Posterior vena cava (tissue), 2 donors: ENCODE results near the gene NRXN3. TPM values are rescaled to one million over a fixed set of nuclear protein-coding genes. Genes with fewer than 3 reads are reported as not detected.

Experiments used
- DNase-seq: peaks from one replicate; pipeline ENCODE4 v3.0.0-alpha.2; 2020; ENCODE audit warnings: low spot score
- intact Hi-C, 2 donors: fragments of 100-400 bp; cut with DNase I; formaldehyde crosslinking; loops; one replicate each; pipeline versions ENCODE4 v1.14.1 to v1.14.2; 2022 to 2023
- total RNA-seq, 2 donors: library from RNA; stranded (reverse); fragmentation: NEBNext Ultra II Directional; extraction: Animal tissue kit (Norgen Biotek cat#: 25700); gene quantifications; one replicate each; pipeline ENCODE4 v1.2.1, GENCODE V29; 2021
- donor health status: DM: yes; HTN: yes; CAD: no.
- donor health status: DM: yes; HTN: yes; CAD: no.

Gene NRXN3
- total RNA-seq, 2 donors from 2014 or later: 11.8 to 14.3 TPM

DNA sequence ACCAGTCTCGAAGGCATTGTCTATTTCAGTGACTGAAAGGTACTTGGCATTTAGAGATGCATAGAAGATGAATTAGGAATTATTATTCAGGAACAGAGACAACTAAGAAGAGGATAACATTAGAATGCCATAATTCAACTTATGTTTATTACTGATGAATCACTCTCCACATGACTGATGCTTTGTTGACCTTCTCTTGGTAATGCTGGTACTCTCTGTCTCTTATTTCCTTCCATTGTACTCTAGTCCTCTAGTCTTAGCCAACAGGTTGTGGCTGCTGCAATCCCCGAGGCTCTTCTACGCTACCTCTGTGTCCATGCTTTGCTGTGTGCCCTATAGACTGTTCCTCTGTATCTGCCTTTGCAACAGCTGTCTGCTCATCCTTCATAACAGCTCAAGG lies 652.9 kb downstream of the NRXN3 start:
- intact Hi-C loops: no loop called here
- no peak for DNase-seq

DNA sequence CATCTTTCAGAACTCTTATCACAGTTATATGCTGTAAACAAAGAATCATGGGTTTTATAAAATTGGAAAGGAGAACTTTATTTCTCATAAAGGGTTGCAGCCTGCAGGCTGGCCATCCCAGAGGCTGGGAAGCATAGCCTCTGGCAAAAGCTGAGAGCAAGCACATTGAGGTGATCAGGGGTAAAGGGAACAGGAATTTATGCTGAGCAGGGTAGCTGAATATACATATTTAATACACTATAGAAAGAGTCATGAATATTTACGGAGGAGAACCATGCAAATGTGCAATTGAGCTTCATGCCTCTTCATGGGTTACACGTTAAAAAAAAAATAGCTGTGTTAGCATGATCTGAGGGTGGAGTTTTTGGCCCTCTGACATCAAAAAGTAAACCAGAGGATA lies 653.3 kb downstream of the NRXN3 start:
- intact Hi-C loops: no loop called here
- DNase-seq: no peak

DNA sequence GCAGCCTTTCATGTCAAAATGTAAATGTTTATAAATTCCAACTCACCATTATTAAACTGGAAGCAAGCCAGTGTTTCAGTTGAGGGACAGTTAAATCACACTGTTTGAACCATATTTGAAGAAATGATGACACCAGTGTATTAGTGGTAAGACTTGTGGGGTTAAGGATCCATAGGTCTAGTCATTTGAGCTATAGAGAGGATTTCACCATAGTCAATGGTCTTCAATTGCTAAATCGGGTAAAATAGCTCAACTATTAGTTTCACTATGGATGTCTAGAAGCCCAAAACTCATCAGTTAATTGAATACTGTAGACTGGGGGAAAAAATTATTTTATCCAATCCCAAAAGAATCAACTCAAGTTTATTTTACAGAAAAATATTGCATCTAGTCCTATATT lies 659.1 kb downstream of the NRXN3 start:
- intact Hi-C loops: no loop called here

DNA sequence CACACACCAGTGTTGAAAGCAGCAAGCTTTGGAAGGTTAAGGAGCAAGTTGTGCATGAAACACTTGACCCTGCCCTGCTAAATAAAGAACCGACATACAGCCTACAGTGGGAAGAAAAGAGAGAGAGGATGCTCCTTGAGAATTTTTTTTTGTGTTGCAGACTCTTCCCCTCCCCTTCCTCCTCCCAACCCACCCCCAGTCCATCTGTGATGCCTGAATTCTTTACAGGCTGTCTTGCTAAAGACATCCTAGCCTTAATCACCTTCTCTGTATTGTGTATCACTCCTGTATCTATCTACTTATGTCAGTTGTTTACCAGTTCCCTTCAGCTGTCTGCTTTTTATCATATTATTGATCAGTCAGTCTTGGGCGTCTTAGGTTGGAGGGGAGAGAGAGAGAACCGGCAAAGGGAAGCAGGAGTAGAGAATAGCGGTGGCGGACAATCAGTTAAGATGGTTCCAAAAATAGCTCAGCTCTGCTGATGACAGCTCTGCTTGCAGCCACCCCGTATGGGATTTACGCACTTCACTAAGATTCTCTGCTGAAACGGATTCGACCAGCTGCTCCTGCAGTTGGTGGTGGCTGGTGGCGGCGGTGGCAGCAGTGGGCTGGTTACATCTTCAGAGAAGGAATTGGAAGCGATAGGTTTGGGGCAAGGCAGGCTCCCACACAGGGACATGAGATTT lies 664.7 kb downstream of the NRXN3 start:
- DNase-seq: no peak
- intact Hi-C loops: no loop called here

More for the DNA sequence above, 659.1 kb downstream of the NRXN3 start:
- DNase-seq: no peak

DNA sequence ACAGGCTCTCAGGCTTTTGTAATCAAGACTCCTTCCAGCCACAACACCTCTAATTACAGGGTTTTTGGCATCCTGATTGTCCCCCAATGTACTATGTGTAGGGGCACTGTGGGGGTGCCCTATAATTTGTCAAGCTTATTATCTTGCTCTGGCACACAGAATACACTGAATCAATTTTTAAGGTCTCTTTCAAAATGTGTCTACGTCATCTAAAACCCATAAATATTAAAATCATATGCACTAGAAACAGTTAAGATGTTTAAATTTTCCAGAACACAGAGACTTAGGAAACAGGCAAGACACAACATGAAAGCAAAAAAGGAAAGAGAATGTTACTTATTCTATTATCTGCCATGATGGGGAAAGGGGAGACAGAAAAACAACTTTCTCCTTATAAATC lies 665.7 kb downstream of the NRXN3 start:
- no peak for DNase-seq

DNA sequence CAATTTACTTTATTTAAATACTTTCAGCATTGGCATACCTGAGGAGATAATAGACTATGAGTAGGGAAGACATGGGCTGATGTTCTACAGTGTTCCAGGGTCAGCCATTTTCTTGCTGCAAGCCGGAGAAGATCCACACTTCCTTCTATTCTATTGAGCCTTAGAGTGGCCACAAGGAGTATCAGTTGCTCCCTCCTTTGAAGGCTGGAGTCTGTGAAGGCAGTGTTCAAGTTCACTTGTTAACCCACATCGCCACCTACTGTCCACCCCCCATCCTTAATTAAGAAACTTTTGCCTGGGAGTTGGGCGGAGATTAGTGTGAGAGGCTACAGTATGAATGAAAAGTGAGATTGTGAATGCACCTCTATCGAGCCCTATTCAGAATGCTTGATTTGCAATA lies 666.6 kb downstream of the NRXN3 start:
- DNase-seq: no peak
- intact Hi-C loops: no loop called here

More for the DNA sequence above, 665.7 kb downstream of the NRXN3 start:
- intact Hi-C loops: no loop called here

DNA sequence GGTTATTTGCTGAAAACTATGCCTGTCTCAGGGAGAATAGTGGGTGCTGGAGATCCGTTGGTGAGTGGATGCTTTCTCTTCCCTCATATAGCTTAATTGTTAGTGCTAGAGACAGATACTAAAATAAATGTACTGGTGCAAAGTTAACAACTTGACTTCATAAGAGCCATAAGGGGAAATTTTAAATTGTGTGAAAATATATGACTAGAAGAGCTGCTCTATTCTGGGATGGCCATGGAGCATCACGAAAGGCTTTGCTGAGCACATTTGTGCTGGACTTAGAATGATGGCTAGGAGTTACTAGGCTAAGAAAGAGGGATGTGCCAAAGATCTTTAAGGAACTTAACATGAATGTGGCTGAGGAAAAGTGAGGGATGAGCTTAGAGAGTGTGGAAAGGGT lies 668.8 kb downstream of the NRXN3 start:
- no peak for DNase-seq
- intact Hi-C loops: no loop called here

DNA sequence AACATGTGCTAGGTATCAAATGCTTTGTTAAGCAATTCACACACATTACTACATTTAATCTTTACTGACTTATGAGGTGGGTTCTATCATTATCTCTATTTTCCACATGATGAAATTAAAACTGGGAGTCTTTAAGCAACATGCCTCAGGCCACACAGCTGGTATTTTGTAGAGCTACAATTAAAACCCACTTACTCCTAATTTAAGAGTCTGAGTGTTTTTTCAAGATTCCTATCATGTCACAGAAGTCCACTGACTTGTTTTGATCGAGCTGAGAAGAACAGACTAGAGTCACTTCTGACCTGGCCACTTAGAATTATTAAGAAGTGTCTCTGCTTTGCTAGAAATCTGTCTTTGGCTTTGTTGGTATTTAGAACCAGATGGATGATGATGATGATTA lies 670.7 kb downstream of the NRXN3 start:
- no peak for DNase-seq
- intact Hi-C loops: no loop called here

DNA sequence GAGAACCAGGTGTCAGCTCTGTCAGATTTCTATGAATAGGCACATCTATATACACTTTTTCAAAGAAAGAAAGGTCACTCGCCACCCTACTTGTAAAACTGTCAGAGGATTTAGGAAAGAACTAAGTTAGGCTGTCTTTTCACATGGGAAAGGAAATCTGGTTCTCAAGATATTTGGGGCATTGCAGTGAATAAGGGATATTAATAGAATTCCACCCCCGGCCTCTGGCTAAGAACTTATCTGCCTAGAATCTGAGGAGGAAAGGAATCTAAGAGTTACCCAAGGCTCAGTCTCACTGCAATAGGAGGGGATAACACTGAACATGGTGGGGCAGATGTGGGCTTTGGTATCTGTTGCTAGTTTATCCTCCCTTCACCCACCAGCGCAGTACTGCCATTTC lies 677.6 kb downstream of the NRXN3 start:
- intact Hi-C loops: no loop called here
- no peak for DNase-seq

DNA sequence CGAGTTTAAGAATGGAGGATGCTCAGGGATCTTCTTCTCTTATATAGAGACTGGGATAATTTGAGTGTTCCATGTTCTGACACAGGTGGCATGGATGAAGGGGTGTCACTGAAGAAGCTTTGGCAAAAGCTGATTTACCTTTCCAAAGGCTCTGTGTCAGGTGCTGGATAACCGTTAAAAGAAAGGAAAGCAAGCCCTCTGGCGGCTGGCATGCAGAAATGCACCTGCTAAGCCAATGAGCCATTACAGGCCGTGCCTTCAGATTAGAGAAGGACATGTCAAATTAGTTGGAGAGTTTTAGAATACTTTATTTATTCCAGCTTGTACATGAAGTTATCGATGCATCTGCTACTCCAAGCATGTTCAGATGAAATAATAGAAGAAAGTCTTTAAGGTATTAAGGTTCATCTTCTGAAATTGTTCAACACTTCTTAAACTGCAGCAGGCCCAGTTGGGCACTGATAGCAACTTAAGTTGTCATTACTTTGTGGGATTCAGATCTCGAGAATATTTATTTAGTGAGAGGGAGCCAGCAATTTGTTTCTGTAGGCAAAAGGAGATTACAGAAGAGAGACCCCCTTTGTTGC lies 678.2 kb downstream of the NRXN3 start:
- DNase-seq: no peak
- intact Hi-C loops: no loop called here

DNA sequence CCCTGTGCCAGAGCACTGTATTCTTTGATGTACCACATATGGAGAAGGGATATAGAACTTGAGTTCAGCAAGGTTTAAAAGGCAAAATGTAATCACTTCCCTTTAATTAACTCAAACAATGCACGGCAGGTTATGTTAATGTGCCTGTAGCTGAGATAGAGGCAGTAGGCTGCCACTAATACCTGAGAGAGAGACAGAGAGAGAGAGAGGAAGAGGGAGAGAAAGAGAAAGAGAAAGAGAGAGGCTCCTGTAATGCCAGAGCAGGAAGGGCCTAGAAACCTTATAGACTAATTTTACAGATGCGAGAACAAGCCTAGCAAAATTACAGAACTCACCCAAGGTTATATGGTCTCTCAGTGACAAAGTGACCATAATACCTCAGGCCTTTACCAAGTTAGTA lies 679.8 kb downstream of the NRXN3 start:
- intact Hi-C loops: no loop called here
- DNase-seq: no peak

DNA sequence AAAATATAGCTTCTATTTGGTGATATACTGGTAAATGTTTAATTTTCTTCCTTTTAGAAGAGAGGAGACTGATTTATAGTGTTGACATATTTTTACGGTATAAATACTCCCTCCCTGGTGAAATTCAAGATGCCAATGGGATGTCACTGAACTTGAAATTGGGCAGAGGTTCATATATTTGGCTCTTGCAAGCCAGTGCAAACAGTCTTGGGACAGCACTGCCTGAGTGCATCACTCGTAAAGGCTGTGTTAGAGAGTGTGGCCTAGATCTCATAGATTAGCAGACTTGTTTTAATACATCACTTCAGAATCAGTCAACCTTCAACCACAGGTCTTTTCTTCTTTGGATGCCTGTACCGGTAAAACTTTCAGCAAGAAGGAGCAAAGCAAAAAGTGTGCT lies 681.0 kb downstream of the NRXN3 start:
- no peak for DNase-seq
- intact Hi-C loops: no loop called here

DNA sequence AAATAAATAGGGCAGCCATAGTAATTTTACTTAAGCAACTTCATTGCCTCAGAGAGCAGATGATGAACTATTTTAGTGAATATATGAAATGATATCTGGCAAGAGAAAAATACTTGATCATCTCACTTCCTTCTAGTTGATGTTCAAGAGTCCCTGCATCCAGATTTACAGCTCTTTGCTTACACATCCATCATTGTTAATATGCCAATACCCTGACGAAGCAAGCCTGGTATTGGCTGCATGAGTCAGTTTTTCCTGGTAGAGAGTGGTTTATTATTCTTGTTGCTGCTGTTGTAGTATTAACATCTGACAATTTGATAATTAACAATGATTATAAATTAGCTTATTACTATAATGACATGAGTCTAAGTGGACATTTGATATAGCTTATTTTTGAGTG lies 681.9 kb downstream of the NRXN3 start:
- intact Hi-C loops: no loop called here

DNA sequence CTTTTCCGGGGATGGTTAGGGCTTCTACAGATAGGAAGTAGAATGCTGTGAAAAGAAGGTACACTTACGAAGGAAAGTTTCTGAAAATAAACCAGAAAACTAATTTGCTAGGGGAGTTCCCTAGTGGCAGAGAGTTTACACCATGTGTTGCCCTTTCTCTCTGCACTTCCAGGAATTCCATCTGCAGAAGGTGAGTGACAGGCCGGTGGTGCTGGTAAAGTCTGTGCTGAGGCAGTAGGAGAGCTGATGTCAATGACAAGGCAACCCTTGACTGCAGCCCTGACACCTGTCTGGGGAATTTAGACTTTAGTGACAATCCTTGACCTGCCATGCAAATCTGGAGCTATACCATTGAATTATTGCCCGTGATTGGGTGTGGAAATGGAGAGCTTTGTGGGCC lies 687.8 kb downstream of the NRXN3 start:
- intact Hi-C loops: no loop called here
- DNase-seq: no peak

More for the DNA sequence above, 681.9 kb downstream of the NRXN3 start:
- no peak for DNase-seq

DNA sequence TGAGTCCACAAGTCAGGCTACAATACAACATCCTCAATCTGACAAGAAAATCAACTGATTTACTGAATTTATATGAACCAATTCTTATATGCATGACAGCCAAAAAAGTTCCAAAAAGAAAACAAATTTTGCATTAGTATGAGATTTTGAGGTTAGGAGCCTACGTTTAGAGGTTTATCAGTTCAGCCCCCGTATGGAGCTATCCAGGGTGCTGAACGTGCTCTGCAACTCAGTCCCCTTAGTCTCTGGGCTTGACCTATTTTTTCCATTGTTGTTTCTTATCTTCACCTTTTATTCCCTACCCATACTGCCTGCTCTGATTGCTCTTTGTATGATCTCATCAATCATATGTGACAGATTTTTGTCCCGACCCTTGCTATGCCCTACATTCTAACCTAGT lies 693.0 kb downstream of the NRXN3 start:
- DNase-seq: no peak
- intact Hi-C loops: no loop called here

DNA sequence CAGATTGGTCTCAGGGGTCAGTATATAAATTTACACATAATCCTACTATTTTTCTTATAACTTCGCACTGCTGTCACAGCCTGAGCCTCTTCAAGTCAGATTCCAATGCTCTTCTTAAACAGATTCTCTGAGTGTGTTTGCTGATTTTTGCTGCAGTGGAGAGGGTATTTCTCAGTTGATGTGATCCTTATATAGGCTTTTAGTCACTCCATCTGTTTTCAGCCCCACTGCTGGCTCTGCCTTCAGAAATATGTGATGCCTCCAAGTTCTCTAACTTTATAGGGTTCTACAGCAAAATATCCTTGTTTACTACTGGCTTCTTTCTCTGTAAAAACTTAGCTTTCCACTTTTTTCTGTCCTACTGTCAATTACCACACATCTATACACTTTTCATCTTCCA lies 702.7 kb downstream of the NRXN3 start:
- no peak for DNase-seq
- intact Hi-C loops: no loop called here

DNA sequence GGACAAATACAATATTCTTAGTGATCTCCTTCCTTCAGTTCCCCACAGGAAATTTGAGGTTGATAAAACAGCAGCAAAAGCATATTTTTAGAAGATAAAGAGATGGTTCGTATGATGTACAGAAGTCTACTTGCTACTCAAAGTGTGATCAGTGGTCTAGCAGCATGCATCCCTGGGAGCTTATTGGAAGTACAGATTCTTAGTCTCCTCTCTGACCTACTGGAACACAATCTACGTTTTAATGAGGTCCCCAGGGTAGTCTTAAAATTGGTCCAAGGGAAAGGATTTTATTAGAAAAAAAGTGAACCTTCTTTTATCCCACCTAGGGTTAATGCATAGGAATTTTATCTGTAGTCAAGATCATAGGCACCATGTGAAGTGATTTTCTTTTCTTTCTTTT lies 703.4 kb downstream of the NRXN3 start:
- intact Hi-C loops: no loop called here
- DNase-seq: no peak

DNA sequence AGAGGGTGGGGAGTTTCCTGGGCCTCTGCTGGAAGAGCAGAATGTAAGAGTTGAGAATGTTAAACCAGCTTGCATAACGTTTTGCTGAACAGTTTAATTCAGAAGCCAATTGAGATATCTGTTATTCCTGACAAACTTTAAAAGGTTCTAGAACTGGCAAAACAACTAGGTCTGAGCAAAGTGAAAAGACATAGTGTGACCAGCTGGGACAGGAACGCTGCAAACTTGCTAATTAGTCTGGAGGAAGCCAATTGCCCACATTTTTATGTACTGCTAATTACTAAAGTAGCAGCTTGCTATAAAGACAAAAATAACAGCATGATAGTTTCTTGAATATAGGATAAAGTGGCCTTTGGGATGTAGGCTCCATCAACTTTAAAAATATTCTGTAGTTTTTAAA lies 704.9 kb downstream of the NRXN3 start:
- intact Hi-C loops: no loop called here

DNA sequence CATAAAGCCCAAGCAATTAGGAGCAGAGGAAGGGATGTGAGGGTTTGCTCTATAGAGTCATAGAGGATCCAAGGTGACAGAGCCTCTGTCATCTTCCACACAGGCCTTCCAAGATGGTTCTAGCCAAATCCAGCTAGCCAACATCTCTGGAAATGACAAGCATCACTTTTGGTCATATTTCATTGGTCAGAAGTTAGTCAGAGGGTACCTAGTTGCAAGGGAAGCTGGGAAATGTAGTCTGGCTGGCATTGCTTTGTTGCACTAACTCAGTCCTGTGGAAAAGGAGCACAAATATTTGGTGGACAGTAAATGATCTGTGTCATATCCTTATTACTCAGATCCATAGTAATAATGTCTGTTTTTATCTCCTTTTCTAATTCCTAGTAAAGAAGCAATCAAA lies 715.7 kb downstream of the NRXN3 start:
- no peak for DNase-seq
- intact Hi-C loops: no loop called here

More for the DNA sequence above, 704.9 kb downstream of the NRXN3 start:
- DNase-seq: no peak

DNA sequence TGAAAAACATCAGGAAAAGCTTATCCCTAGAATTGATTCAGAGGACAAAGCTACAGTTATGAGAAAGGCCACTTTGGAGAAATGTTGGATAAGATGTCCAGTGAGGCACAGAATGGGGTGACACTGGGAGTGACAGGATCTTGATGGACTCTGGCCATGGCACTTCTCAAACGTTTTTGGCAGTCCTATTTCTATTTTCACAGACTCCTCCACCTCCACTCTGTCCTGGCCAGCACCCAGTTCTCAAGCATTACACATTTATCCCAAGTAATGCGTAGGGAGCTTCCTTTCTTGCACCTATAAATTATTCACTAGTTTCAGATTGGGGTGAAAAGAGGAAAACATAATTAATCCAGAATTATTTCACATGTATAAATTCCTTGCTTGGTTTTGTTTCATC lies 727.3 kb downstream of the NRXN3 start:
- DNase-seq: no peak
- intact Hi-C loops: no loop called here

DNA sequence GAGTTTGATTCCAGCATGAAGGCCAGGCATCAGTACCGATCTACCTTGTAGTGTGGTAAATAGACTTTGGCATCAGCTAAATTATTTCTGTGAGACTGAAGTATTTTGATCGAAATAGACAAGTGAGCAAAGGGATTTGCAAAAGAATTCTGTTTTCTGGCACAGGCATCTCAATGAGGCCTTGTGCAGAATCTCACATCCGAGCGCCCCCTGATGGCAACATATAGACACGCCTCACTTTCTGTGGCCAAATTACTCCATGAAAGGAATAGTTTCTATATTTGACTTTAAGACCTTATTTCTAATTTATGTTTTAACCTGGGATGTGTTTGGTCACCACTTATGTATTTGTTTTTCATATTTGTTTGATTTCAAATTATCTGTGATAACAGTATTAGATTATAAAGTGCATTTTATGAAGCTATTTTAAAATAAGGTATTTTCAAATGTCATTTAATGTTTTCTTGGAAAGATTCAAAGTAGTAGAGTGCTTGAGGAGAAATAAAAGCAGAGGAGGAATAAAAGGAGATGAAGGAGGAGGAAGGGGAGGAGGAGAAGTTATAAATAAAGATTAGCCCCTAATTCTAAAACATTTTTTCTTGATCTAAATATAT lies 731.9 kb downstream of the NRXN3 start:
- no peak for DNase-seq
- intact Hi-C loops: no loop called here
